Measurements from ENCODE around the gene TBXA2R. TPM values are rescaled to one million over a fixed set of nuclear protein-coding genes. Genes with fewer than 3 reads are reported as not detected.

TBXA2R gene
- total and polyA plus RNA-seq, 2 donors from 2014 or later, result 6.7 to 8.8 TPM

DNA sequence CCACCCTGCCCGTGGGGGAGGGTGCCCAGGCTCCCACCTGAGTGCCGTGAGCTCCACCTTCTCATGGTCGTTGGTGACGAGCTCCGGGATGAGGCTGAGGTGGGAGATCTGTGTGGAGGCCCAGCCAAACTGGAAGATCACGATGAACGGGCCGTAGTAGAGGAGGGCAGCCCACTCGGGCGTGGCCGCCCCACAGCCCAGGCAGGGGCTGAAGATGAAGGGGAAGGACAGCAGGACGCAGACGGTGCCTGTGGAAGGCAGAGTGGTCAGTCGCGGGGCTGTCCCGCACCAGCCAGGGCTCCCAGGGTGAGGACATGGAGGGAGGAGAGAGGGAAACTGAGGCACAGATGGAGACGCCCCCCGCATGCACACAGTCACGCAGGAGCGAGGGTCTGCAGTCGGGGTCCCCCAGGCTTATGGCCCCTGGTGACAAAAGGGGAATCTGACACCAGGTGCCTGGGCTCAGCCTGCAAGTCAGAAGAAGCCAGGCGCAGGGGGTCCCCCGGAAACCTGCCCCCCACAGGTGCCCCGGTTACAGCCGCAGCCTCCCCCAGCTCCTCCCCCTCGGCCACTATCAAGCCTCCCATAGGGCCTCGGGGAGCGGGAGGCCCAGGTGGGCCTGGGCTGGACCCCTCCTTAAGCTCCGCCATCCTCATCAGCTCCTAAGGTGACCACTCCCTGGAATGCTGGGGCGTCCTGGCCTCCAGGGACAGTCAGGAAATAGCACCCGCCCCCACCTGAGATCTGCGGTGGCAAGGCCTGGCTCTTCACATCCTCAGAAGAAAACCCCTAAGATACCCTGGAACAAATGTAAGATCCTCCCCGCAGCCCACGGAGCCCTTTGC, 55.5 kb downstream of the TBXA2R start:
- no peak overlapping the region for H3K4me3 ChIP-seq (ENCODE audit: low read length in 3 of 3)
- H3K9ac ChIP-seq (ENCODE audit: low read length in 3 of 3), result no peak overlapping the region
- no peak overlapping the region for H3K27ac ChIP-seq (ENCODE audit: low read depth in 2 of 2, low read length in 2 of 2)
- peaks cover 0 to 8% (median 0%) of the 10 kb centered on the region in 3 donors for H3K36me3 ChIP-seq (ENCODE audit: control insufficient read depth in 2 of 3, insufficient read depth in 3 of 3, low read length in 3 of 3)
- intact Hi-C loops (cut with DNase I), result no loop called here
- TF ChIP-seq CTCF (IDR thresholded peaks at IDR 0.05; ENCODE audit: borderline replicate concordance, extremely low read depth, insufficient read depth), result no peak
- no peak for FAIRE-seq
- DNase-seq, result peak in 1 of 5 donors; percentile 39
- H3K9me3 ChIP-seq (ENCODE audit: control insufficient read depth in 2 of 3, insufficient read depth in 1 of 3, low read length in 3 of 3), result no peaks in the 10 kb centered on the region
- H3K27me3 ChIP-seq (ENCODE audit: control insufficient read depth, insufficient read depth, low read length), result no peaks in the 10 kb centered on the region
- peaks cover 0 to 16% (median 3%) of the 10 kb centered on the region in 3 donors for H3K4me1 ChIP-seq (ENCODE audit: control insufficient read depth in 2 of 3, insufficient read depth in 2 of 3, low read depth in 1 of 3, low read length in 3 of 3)

DNA sequence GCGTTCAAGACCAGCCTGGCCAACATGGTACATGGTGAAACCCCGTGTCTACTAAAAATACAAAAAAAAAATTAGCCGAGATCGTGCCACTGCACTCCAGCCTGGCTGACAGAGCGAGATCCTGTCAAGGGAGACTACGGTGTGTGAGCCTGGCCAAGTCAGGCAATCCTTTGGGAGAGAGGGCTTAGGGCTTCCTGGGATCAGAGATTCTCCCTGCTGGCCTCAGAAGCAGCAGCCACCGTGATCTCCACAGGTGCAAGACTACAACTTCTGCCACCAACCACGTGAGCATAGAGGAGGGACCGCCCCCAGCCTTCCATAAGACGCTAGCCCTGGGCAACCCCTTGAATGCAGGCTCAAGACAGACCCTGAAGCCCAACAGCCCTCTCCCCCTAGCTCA, 56.9 kb downstream of the TBXA2R start:
- Histone ChIP-seq H3K4me1 (ENCODE audit: control insufficient read depth in 2 of 3, insufficient read depth in 2 of 3, low read depth in 1 of 3, low read length in 3 of 3) (peaks cover 0 to 10% (median 3%) of the 10 kb centered on the region in 3 donors), H3K27me3 (ENCODE audit: control insufficient read depth, insufficient read depth, low read length) (no peaks in the 10 kb centered on the region), H3K27ac (ENCODE audit: low read depth in 2 of 2, low read length in 2 of 2) (no peak overlapping the region), H3K4me3 (ENCODE audit: low read length in 3 of 3) (no peak overlapping the region), H3K36me3 (ENCODE audit: control insufficient read depth in 2 of 3, insufficient read depth in 3 of 3, low read length in 3 of 3) (peaks cover 0 to 8% (median 0%) of the 10 kb centered on the region in 3 donors), H3K9me3 (ENCODE audit: control insufficient read depth in 2 of 3, insufficient read depth in 1 of 3, low read length in 3 of 3) (no peaks in the 10 kb centered on the region), H3K9ac (ENCODE audit: low read length in 3 of 3) (no peak overlapping the region)
- intact Hi-C loops (cut with DNase I), result no loop called here
- no peak for FAIRE-seq
- DNase-seq, result no peak
- no peak for TF ChIP-seq CTCF (IDR thresholded peaks at IDR 0.05; ENCODE audit: borderline replicate concordance, extremely low read depth, insufficient read depth)

GRCh38 chr19:3548606-3549005, 58.1 kb downstream of the TBXA2R start:
- no peak for FAIRE-seq
- DNase-seq, result peak in 1 of 5 donors; percentile 30
- Histone ChIP-seq H3K9ac (ENCODE audit: low read length in 3 of 3) (no peak overlapping the region), H3K27ac (ENCODE audit: low read depth in 2 of 2, low read length in 2 of 2) (peak overlapping the region in 1 of 2 donors; percentile 22), H3K27me3 (ENCODE audit: control insufficient read depth, insufficient read depth, low read length) (no peaks in the 10 kb centered on the region), H3K36me3 (ENCODE audit: control insufficient read depth in 2 of 3, insufficient read depth in 3 of 3, low read length in 3 of 3) (peaks cover 0 to 13% (median 0%) of the 10 kb centered on the region in 3 donors), H3K4me3 (ENCODE audit: low read length in 3 of 3) (no peak overlapping the region), H3K4me1 (ENCODE audit: control insufficient read depth in 2 of 3, insufficient read depth in 2 of 3, low read depth in 1 of 3, low read length in 3 of 3) (peaks cover 0 to 6% (median 0%) of the 10 kb centered on the region in 3 donors), H3K9me3 (ENCODE audit: control insufficient read depth in 2 of 3, insufficient read depth in 1 of 3, low read length in 3 of 3) (no peaks in the 10 kb centered on the region)
- intact Hi-C loops (cut with DNase I), result no loop called here
- no peak for TF ChIP-seq CTCF (IDR thresholded peaks at IDR 0.05; ENCODE audit: borderline replicate concordance, extremely low read depth, insufficient read depth)
